K562 (cell line): Measurements from ENCODE around the gene RAB3C.

Experiments
- AFF1 ChIP-seq, 2 experiments: fragments of 450-650 bp; IDR thresholded peaks; 2 replicates each; pipeline ENCODE4 v1.6.1; 2018; ENCODE audit warnings: mild to moderate bottlenecking in 2 of 2, low read depth in 1 of 2; ENCODE audit not compliant: partially characterized antibody in 2 of 2
- CREM ChIP-seq: IDR thresholded peaks from 2 replicates; pipeline ENCODE4 v1.6.1; 2014; ENCODE audit warnings: antibody characterized with exemption, low read depth
- CTCF ChIP-seq, 3 experiments: IDR thresholded peaks in 2 of 3; conservative IDR thresholded peaks in 1 of 3; 2 replicates each; pipeline ENCODE4 v1.5.1; 2011 to 2012; ENCODE audit warnings: low read length in 3 of 3, mild to moderate bottlenecking in 3 of 3, control low read depth in 2 of 3, improper control_type of control experiment in 1 of 3, inconsistent platforms in 1 of 3, low read depth in 1 of 3, mixed read lengths in 1 of 3, moderate library complexity in 1 of 3; ENCODE audit not compliant: insufficient read depth in 2 of 3
- GTF2F1 ChIP-seq: IDR thresholded peaks from 2 replicates; pipeline ENCODE4 v1.6.1; 2011; ENCODE audit warnings: low read depth, low read length, improper control_type of control experiment
- MXD1 ChIP-seq: fragments of 250-450 bp; sonication (Bioruptor Pico); IDR thresholded peaks from 2 replicates; pipeline ENCODE4 v1.8.0; 2021; ENCODE audit warnings: borderline replicate concordance, mild to moderate bottlenecking, moderate library complexity; ENCODE audit not compliant: poor library complexity, severe bottlenecking
- NR3C1 ChIP-seq: sonication (generic); formaldehyde crosslinking; IDR thresholded peaks from 2 replicates; pipeline ENCODE4 v1.8.1; 2022; ENCODE audit warnings: missing genetic modification reagents
- SIN3A ChIP-seq, 2 experiments: fragments of 150-350 bp in 1 of 2; IDR thresholded peaks; 2 replicates each; pipeline ENCODE4 v1.6.1; 2011 to 2016; ENCODE audit warnings: borderline replicate concordance in 2 of 2, low read depth in 2 of 2, low read length in 2 of 2, mild to moderate bottlenecking in 2 of 2, moderate library complexity in 2 of 2; ENCODE audit not compliant: control insufficient read depth in 1 of 2
- SMC3 ChIP-seq: conservative IDR thresholded peaks from 2 replicates; pipeline ENCODE4 v1.6.1; 2011; ENCODE audit warnings: low read depth, low read length, improper control_type of control experiment; ENCODE audit not compliant: insufficient read depth
- TARDBP ChIP-seq: fragments of 450-650 bp; IDR thresholded peaks from 2 replicates; pipeline ENCODE4 v1.6.1; 2016
- TFE3 ChIP-seq: fragments of 450-650 bp; formaldehyde crosslinking; IDR thresholded peaks from 2 replicates; pipeline ENCODE4 v1.4.0; 2020; ENCODE audit warnings: mild to moderate bottlenecking, mixed read lengths
- THAP7 ChIP-seq: fragments of 250-450 bp; sonication (Bioruptor Pico); IDR thresholded peaks from 2 replicates; pipeline ENCODE4 v1.5.0; 2021
- ZBTB8A ChIP-seq: fragments of 450-650 bp; IDR thresholded peaks from 2 replicates; pipeline ENCODE4 v1.6.1; 2018; ENCODE audit warnings: mild to moderate bottlenecking, moderate library complexity; ENCODE audit not compliant: partially characterized antibody

- TF ChIP-seq TARDBP, result no peak
- no peak for TF ChIP-seq THAP7 (CRISPR knock-in tag)
- TF ChIP-seq GTF2F1, result no peak
- TF ChIP-seq CTCF (IDR thresholded peaks at IDR 0.05 in 2 of 3, conservative IDR thresholded peaks at IDR 0.05 in 1 of 3; ENCODE audit: insufficient read depth in 2 of 3, low read depth in 1 of 3, low read length in 3 of 3), result no peak
- TF ChIP-seq SMC3, result no peak
- no peak for TF ChIP-seq ZBTB8A
- no peak for TF ChIP-seq AFF1 (IDR thresholded peaks at IDR 0.05; ENCODE audit: low read depth in 1 of 2, partially characterized antibody in 2 of 2)
- no peak for TF ChIP-seq SIN3A (IDR thresholded peaks at IDR 0.05; ENCODE audit: borderline replicate concordance in 2 of 2, control insufficient read depth in 1 of 2, low read depth in 2 of 2, low read length in 2 of 2)
- no peak for TF ChIP-seq NR3C1 (CRISPR knock-in tag)
- no peak for TF ChIP-seq MXD1 (CRISPR knock-in tag)
- TF ChIP-seq TFE3, result no peak
- no peak for TF ChIP-seq CREM
Observed at GRCh38 chr5:58761407-58761806, 178.5 kb downstream of the RAB3C start.
